Esophagus squamous epithelium (tissue), 5 donors: ENCODE data around the gene REV3L. TPM values are rescaled to one million over a fixed set of nuclear protein-coding genes. Genes with fewer than 3 reads are reported as not detected.

Experiments used
- DNase-seq: peaks from one replicate; lab custom pipeline; 2025; lab: John Stamatoyannopoulos, UW
- H3K27ac ChIP-seq, 4 donors: fragments of 200-600 bp; sonication (generic); one replicate each; pipeline ENCODE4 v1.5.1; 2016 to 2019; ENCODE audit warnings: mild to moderate bottlenecking in 1 of 4
- H3K27me3 ChIP-seq, 4 donors: fragments of 200-600 bp; sonication (generic); 1 replicate in 3 of 4; 2 replicates in 1 of 4; pipeline versions ENCODE4 v1.5.1 to v1.6.0; 2017 to 2021; ENCODE audit warnings: antibody characterized with exemption in 1 of 4
- H3K36me3 ChIP-seq, 3 donors: fragments of 200-600 bp; sonication (generic); one replicate each; pipeline ENCODE4 v1.5.1; 2016 to 2019
- H3K4me1 ChIP-seq, 3 donors: fragments of 200-600 bp; sonication (generic); one replicate each; pipeline ENCODE4 v1.5.1; 2017 to 2019
- H3K4me3 ChIP-seq, 4 donors: fragments of 200-600 bp; sonication (generic); 1 replicate in 3 of 4; 2 replicates in 1 of 4; pipeline ENCODE4 v1.5.1; 2016 to 2019; ENCODE audit warnings: mild to moderate bottlenecking in 2 of 4, moderate library complexity in 1 of 4
- H3K9me3 ChIP-seq, 3 donors: fragments of 200-600 bp; sonication (generic); one replicate each; pipeline ENCODE4 v1.5.1; 2016 to 2019
- POLR2A ChIP-seq, 4 donors: fragments of 450-650 bp; IDR thresholded peaks; one replicate each; pipeline ENCODE4 v1.6.1; 2017; ENCODE audit warnings: antibody characterized with exemption in 4 of 4, mild to moderate bottlenecking in 4 of 4, moderate library complexity in 3 of 4
- WGBS, 2 donors: methylation state at CpG; one replicate each; pipeline ENCODE4 v1.1.5; 2018; 5-methylcytosine and 5-hydroxymethylcytosine counted together
- intact Hi-C: fragments of 100-400 bp; cut with DNase I; formaldehyde crosslinking; loops from one replicate; pipeline ENCODE4 v1.15.0; 2022
- total RNA-seq, 4 donors: library from RNA; depleted of rRNA; stranded (reverse); fragments of >200 nt; gene quantifications; one replicate each; pipeline ENCODE4 v1.1.0, GENCODE V29; 2016
- TF ChIP-seq, protein P1 (sequence below), 6 experiments: fragments of 450-650 bp in 4 of 6; fragments of 200-600 bp in 2 of 6; sonication (generic) in 2 of 6; IDR thresholded peaks; one replicate each; pipeline ENCODE4 v1.5.1; 2016 to 2019; ENCODE audit warnings: antibody characterized with exemption in 6 of 6, mild to moderate bottlenecking in 4 of 6, moderate library complexity in 4 of 6
- donor health status: DM: yes; HTN: yes; CAD: no.

Gene REV3L
- total RNA-seq, 4 donors from 2014 or later = 7.0 to 47.1 (median 18.8) TPM

DNA sequence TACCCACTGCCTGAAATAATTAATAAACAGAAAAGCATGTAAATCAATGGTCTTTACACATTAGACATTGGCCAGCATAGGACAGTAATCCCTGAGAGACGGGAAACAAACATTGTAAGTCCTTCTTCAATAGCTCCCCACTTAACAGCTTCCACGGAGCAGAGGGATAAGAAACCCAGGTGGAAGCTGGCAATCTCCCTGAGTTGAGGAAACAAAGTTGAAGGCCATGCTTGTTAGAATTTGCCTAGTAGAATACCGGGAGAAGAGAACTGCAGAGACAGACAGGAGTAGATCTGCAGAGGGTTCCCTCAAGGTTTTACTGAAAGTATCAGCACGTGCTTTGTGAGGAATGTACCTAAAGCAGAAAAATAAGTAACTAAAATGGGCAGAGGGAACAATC, 33.9 kb downstream of the REV3L start:
- H3K36me3 ChIP-seq = no peaks in the 10 kb centered on the region
- H3K4me3 ChIP-seq = no peak overlapping the region
- no peak for TF ChIP-seq POLR2A (IDR thresholded peaks at IDR 0.05)
- TF ChIP-seq, protein P1, sequence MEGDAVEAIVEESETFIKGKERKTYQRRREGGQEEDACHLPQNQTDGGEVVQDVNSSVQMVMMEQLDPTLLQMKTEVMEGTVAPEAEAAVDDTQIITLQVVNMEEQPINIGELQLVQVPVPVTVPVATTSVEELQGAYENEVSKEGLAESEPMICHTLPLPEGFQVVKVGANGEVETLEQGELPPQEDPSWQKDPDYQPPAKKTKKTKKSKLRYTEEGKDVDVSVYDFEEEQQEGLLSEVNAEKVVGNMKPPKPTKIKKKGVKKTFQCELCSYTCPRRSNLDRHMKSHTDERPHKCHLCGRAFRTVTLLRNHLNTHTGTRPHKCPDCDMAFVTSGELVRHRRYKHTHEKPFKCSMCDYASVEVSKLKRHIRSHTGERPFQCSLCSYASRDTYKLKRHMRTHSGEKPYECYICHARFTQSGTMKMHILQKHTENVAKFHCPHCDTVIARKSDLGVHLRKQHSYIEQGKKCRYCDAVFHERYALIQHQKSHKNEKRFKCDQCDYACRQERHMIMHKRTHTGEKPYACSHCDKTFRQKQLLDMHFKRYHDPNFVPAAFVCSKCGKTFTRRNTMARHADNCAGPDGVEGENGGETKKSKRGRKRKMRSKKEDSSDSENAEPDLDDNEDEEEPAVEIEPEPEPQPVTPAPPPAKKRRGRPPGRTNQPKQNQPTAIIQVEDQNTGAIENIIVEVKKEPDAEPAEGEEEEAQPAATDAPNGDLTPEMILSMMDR (IDR thresholded peaks at IDR 0.05) = no peak
- H3K27ac ChIP-seq = no peak overlapping the region
- H3K27me3 ChIP-seq = no peaks in the 10 kb centered on the region
- intact Hi-C loops = no loop called here
- WGBS, 2 donors = 80 to 85% methylated on average over 4 of the region's 4 CpGs
- H3K4me1 ChIP-seq = peaks cover 0 to 24% (median 0%) of the 10 kb centered on the region in 3 donors
- H3K9me3 ChIP-seq = no peaks in the 10 kb centered on the region
- no peak for DNase-seq

DNA sequence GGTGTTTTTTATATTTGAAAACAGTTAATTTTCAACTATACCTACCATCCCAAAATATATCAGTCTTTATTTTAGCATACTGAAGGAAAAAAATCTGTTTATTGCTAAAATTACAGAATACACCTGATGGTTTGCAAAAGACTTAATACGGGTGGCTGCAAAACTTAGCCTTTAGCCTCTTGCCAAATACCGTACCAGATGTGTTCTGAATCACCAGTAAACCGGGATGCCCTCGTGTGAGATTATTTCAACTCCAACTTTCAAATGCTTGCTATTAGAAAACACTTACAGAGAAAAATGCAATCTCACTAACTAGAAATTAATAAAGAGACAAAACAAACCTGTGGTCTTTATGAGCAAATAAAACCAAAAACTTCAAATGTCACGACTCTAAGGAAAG, 36.0 kb downstream of the REV3L start:
- TF ChIP-seq, protein P1 (IDR thresholded peaks at IDR 0.05) = no peak
- no peak for TF ChIP-seq POLR2A (IDR thresholded peaks at IDR 0.05)
- no peak for DNase-seq
- intact Hi-C loops = no loop called here
- Histone ChIP-seq H3K4me1 (peaks cover 0 to 24% (median 0%) of the 10 kb centered on the region in 3 donors), H3K9me3 (no peaks in the 10 kb centered on the region), H3K36me3 (no peaks in the 10 kb centered on the region), H3K4me3 (no peak overlapping the region), H3K27me3 (no peaks in the 10 kb centered on the region), H3K27ac (no peak overlapping the region)
- WGBS, 2 donors = 71% methylated on average over 5 of the region's 5 CpGs

DNA sequence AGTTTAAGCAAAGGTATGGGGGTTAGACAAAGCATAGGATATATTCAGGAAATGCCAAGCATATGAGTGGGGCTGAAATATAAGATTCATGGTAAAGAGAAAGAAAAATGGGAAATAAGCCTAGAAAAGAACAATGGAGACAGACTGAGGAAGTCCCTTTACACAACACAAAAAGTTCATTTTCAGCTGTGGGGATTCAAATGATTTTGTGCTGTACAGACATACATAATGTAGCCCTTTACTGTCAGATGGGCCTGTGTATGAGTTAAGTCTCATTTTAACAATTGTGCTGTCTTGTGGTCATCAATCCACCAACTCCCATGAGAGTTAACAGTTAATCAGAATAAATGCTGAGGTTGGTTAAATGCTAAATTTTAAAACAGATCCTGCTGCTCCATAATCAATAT, 37.2 kb downstream of the REV3L start:
- intact Hi-C loops = no loop called here
- Histone ChIP-seq H3K27me3 (no peaks in the 10 kb centered on the region), H3K4me3 (no peak overlapping the region), H3K36me3 (no peaks in the 10 kb centered on the region), H3K9me3 (no peaks in the 10 kb centered on the region), H3K4me1 (peaks cover 0 to 16% (median 0%) of the 10 kb centered on the region in 3 donors), H3K27ac (no peak overlapping the region)
- no peak for TF ChIP-seq POLR2A (IDR thresholded peaks at IDR 0.05)
- TF ChIP-seq, protein P1 (IDR thresholded peaks at IDR 0.05) = no peak
- DNase-seq = no peak

DNA sequence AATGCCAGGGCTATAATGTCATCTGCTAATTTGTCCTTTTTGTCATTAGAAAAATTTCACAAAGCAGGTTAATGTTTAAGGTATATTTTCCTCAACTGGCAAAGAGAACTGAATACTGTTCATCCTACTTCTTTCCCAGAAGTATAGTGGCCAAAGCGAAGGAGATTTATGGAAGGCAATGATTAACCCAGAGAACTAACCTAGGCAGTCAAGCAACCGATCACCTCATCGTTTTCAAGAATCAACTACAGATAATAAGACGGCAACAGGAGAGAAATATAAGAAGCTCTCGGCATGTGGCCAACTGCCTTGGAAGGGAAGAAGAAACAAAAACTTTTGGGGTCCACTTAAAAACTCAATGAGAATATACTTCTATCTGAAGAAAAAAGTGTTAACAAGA, 38.2 kb downstream of the REV3L start:
- H3K4me1 ChIP-seq = peaks cover 0 to 12% (median 0%) of the 10 kb centered on the region in 3 donors
- intact Hi-C loops = no loop called here

DNA sequence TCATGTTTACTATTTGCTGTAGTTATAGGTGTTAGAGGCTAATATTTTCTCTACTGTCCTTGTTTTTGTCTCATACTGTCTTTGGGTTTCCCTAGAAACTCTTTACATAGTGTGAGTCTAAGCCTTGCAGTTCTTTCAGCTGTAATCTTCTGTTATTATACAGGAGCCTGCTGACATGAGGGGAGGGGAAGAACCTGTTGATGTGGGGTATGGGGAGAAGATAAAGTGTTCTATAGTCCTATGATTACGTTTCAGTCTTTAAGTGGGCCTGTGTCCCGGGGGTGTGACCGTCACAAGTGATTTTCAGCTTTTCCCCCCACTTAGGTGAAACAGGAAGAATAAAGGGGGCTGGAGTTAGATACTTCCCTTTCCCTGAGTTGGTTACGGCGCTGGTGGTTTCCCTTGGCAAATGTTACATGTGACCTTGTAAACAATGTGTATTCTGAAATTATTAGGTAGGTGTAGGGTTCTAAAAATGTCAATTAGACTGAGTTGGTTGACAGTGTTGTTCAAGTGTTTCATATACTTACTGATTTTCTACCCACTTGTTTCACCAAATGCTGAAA, 41.3 kb downstream of the REV3L start:
- intact Hi-C loops = no loop called here
- DNase-seq = no peak
- 61 to 74% methylated on average over 5 of the region's 5 CpGs for WGBS, 2 donors
- H3K4me3 ChIP-seq = no peak overlapping the region
- no peak overlapping the region for H3K27ac ChIP-seq
- TF ChIP-seq, protein P1 (IDR thresholded peaks at IDR 0.05) = no peak
- TF ChIP-seq POLR2A (IDR thresholded peaks at IDR 0.05) = no peak
- no peaks in the 10 kb centered on the region for H3K4me1 ChIP-seq
- H3K27me3 ChIP-seq = no peaks in the 10 kb centered on the region
- H3K9me3 ChIP-seq = no peaks in the 10 kb centered on the region
- H3K36me3 ChIP-seq = no peaks in the 10 kb centered on the region

More for the DNA sequence above, 38.2 kb downstream of the REV3L start:
- H3K36me3 ChIP-seq = no peaks in the 10 kb centered on the region
- no peak overlapping the region for H3K4me3 ChIP-seq
- no peak for TF ChIP-seq POLR2A (IDR thresholded peaks at IDR 0.05)
- TF ChIP-seq, protein P1 (IDR thresholded peaks at IDR 0.05) = no peak
- WGBS, 2 donors = 92 to 95% methylated on average over 5 of the region's 5 CpGs
- DNase-seq = no peak
- H3K27ac ChIP-seq = no peak overlapping the region
- no peaks in the 10 kb centered on the region for H3K9me3 ChIP-seq
- no peaks in the 10 kb centered on the region for H3K27me3 ChIP-seq
